GDM1 (cell line): ENCODE results near the gene SNIP1.
"Not testable (repeated sequence)": the region's sequence is repeated elsewhere in the genome, so short reads cannot be mapped to it uniquely, and the experiment has no call there.

Source experiments
- DNase-seq: peaks from one replicate; lab custom pipeline; 2025; lab: John Stamatoyannopoulos, UW

The SNIP1 gene, protein sequence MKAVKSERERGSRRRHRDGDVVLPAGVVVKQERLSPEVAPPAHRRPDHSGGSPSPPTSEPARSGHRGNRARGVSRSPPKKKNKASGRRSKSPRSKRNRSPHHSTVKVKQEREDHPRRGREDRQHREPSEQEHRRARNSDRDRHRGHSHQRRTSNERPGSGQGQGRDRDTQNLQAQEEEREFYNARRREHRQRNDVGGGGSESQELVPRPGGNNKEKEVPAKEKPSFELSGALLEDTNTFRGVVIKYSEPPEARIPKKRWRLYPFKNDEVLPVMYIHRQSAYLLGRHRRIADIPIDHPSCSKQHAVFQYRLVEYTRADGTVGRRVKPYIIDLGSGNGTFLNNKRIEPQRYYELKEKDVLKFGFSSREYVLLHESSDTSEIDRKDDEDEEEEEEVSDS

DNA sequence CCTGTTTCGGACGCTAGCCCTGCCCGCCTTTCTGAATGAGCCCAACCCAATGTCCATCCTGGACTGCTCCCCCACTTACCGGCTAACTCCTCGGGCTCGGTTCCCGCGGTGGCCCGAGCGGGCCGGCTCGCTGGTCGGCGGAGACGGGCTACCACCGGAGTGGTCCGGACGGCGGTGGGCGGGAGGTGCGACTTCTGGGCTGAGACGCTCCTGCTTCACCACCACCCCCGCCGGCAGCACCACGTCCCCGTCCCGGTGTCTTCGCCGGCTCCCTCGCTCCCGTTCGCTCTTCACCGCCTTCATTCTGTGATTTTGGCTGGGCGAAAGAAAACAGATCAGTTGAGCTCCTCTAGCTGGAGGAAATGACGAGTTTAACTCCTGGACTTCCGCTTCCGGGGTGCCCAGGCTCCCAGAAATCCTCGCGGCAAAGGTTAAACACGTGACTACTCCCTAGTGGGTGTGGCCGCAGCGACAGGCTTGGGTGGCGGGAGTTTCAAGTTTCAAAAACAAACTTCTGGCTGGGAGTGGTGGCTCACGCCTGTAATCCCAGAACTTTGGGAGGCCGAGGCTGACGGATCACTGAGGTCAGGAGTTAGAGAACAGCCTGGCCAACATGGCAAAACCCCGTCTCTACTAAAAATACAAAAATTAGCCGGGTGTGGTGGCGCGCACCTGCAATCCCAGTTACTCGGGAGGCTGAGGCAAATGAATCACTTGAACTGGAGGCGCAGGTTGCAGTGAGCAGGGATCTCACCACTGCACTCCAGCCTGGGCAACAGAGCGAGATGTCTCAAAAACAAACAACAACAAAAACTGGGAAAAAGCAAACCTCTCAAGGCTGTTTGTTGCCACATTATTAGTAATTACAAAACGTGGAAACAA lies at the start of gene SNIP1:
Gene SNIP1, minus strand, starts transcription at position 367 of the 882 bp plus-strand sequence. Its CDS starts 64 bp downstream, at position 303.
- peak; percentile 73 for DNase-seq

DNA sequence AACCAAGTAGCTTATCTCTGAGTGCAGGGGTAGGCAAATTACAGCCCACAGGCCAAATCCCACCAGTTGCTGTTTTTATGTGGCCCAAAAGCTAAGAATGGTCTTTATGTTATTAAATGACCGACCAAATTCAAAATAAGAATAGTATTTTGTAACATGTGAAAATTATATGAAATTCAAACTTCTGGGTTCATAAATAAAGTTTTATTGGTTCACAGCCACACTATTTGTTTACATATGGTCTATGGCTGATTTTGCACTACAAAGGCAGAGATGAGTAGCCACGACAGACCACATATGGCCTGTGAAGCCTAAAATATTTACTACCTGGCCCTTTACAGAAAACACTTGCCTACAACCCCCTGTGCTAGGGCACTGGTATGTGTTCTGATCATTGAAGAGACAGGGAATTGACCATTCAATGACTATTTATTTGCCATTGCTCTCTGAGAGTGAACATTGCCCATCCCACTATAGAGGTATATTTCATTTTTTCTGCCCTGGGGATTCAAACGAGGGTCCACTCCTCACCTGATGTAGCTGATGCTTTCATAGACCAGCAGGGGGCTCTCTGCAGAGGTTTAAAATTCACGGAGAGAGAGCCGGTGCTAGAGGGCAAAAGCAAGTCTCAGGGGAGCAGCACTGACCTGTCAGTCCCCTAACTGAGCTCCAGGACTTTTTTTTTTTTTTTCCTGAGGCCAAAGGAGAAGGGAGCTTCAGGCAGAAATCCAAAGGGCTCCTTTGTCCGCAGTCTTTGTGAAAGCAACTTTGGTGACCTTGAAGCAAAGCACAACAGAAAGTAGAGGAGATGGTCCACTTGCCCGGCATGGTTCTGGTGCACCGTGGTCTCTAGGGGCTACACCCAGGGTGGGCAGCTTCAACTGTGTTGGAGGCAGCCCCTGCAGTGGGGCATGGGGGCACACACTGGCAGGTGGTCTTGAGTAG lies 48.9 kb upstream of the SNIP1 start:
- no peak for DNase-seq

DNA sequence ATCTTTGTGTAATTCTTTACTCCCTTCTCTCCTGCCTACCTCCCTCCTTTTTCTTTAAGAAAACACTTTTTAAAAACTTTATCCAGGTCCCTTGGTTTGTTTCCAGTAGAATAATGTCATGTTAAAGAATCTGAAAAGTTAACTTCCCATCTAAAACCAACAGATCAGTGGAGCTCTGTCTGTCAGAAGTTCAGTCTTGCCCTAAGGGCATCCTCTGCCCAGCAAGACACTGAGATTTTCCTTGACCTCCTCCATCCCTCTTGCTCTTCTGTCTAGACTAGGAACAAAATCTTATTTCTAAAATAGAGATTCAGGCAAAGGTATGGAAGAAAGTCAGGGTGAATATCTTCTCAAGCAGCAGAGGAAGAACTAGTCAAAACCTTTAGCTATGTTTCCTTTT lies 47.3 kb upstream of the SNIP1 start:
- no peak for DNase-seq

DNA sequence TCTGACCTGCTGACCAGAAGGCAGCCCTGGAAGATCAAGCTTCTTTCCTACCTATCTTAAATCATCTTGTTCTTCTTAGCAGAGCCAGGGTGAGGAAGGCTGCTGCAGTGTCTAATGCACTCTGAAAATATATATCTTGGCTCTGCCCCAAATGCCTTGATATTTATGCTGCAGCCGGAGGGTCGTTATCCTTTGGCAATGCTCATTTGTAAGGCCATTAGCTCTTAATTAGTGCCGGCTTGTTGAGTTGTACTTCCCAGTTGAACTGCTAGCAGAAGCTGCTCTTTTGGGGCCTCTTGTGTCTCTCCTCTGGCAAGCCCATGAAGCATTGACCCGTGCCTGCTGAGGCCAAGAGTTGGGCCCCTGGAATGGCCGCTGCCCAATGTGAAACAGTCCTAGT lies 45.8 kb upstream of the SNIP1 start:
- no peak for DNase-seq

DNA sequence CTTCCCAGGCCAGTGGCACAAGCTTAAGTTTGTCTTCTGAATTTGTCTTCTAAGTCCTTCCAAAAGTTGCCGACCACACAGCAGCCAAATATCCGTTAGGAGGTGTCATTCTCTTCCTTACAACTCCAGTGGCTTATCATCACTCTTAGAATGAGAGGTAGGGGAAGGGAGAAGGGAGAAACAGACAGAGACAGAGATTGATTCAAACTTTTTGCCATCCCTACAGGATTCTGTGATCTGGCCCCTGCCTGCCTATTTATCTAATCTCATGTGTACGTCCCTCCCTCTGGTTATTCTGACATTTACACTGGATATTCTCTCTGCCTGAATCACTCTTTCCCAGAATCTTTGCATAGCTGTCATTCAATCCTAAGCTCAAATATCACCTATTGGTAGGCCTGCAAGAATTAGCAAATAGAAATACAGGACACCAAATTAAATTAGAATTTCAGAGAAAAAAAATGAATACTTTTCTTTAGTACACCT lies 42.1 kb upstream of the SNIP1 start:
- no peak for DNase-seq

DNA sequence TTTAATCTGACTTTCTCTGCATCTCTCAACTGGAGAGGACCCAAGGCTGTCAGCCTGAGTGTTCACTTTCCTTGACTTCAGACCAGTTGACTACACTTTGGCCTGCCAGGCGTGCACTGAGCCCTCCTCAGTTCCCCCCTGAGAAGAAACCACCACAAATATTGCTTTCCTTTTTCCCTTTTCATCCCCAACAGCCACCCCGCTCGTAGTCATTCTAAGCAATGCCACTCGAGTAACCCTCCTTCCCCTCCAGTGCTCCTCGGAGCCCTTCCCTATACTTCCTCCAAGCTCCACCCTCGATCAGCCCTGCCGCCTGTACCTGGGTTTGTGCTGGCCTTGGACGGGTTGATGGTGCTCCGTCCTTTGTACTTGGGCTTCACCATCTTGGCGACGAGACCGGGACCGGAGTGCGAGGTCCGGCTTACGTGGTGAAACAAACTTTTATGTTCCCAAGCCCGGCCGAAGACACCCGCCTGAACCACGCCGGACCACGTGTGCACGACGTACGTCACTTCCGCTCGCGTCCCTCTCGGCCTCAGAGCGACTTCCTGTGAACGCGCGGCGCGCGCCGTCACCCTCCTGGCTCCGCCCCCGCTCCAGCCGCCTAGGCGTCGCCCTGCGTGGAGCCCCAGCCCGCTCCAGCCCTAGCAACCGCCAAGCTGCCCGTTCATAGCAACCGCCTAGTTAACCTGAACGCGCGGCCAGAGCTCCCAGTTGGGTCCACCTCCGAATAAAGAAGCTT lies 41.5 kb upstream of the SNIP1 start, which contains the start of gene GNL2:
Gene GNL2, minus strand, starts transcription at position 498 of the 742 bp plus-strand sequence. Its CDS starts 115 bp downstream, at position 383.
- DNase-seq: peak; percentile 91

DNA sequence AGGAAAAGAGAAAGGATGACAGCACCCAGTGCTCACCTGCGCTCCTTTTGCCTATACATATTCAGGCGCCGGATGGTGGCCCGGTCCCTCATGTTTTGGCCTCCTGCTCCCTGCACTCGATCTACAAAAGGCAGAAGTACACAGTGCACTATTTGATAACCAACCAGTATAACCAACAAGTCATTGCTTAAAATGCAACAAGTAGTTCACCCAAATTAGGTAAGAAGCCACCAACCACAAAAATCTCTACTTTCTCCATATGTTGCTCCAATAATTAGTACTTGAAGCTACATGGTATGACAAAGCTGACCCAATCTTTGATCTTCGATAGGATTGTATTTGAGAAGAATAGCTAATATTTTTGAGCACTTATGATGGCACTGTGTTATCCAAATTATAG lies 39.6 kb upstream of the SNIP1 start:
- no peak for DNase-seq

DNA sequence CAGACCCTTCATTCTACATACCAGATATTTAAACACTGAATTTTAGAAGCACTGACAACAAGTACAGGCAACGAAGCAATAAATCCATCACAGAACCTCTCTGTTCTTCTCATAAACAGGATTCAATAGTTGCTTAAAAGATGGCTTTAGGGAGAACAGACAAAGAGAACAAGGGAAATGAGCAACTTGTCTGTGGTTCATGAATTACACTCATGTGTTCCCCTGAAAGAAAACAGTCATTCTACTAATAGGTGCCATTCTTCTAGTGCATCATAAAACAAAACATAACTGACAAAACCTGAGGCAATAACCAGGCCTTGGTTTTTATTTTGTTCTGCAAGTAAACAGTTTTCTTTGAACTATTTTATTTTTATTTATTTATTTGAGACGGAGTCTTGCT lies 34.8 kb upstream of the SNIP1 start:
- DNase-seq: no peak

DNA sequence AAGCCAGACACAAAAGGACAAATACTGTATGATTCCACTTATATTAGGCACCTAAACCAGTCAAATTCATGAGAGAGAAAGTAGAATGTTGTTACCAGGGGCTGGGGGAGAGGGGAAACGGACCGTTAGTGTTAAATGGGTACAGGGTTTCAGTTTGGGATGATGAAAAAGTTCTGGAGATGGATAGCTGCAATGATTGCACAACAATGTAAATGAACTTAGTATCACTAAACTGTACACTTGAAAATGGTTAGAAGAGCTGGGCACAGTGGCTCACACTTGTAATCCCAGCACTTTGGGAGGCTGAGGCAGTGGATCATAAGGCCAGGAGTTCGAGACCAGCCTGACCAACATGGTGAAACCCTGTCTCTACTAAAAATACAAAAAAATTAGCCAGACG lies 30.5 kb upstream of the SNIP1 start:
- not testable (repeated sequence) for DNase-seq

DNA sequence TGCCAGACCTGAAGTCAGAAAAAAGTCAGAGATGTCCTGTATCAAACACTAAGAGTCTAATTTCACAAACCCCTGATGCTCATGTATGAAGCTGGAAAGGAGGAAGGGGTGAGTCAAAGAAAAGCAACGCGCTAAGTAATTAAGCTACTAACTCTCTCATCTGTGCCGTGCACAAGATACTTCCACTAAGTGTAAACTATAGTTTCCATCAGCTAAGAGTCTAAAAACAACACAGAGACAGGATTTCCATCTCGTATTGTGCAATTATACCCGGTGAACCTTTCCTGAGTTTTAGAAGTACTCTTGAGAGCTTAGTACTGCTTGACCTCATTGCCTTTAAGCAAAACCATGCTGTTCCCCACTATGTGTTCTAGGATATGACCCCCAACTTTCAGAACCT lies 21.6 kb upstream of the SNIP1 start:
- no peak for DNase-seq

DNA sequence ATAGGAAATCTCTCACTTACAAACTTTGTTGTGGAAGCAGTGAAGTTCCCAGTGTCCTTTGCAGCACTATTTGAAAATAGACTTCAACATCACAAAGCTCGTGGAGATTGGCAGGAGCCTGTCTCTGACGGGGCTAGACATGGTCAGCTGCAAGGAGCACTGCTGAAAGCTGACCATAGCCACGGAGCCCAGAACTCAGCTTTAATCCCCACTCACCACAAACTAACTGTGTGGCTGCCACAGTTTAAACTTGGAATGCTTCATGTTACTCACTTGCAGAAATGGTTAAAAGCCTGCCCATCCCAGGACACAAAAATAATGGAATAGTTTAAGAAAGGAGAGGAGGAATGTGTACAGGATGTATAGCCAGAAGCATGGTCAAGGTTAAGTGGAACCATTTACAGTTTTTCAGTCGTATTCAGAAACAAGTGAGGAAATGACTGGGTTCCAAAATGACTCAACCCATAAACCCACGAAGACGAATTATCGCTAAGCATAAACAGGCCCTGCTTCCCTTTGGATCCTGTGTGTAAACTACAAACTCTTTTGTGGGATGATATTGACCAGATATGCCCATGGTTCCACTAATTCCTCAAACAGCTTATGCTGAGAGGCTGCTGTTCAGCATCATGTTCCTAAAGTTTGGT lies 20.9 kb upstream of the SNIP1 start:
- no peak for DNase-seq

DNA sequence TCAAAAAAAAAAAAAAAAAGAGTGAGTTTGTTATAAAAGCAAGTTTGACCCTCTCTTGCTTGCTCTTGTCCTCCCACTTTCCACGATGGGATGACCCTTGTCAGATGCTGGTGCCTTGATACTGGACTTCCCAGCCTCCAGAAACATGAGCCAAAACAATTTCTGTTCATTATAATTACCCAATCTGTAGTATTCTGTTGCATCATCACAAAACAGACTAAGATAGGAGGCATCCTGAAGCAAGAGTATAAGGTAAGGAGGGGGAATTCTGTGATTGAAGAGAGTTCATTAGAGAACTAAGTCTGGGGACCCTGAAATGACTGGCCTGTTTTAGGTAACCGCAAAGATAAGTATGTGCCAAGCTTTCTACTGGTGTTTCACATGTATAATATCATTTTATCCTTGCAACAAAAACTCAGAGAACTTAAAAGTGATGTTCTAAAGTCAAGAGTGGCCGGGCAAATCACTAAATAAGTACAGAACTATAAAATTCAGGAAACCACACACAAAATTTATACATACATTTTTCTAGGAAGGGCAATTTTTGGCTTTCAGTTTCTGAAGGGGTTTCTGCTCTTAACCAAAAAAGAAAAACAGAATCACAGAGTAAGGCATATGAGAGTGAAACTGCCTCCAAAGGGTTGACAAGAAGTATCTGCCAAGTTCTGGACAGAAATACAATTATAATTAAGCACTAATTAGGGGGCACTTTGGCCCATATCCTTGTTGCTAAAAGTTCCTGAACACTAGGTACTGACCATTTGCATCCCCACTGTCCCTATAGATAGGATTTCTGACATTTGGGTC lies 16.6 kb upstream of the SNIP1 start:
- no peak for DNase-seq

DNA sequence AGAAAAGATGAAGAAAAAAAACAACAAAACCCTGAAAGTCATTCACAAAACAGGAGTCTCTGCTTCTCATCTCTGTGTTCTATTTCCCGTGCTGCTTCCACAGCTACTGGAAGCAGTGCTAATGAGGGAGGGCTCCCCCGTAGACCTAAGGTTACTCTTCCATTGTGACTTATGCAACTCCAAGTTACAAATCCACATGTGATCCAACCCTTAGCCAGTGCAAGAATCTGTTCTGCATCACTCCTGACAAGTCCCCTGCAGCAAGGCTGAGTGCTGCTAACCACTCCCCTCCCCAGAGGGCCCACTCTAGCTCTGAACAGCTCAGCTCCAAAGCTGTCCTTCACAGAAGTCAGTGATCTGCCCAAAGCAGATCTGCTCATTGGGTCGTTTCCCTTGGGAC lies 12.9 kb upstream of the SNIP1 start:
- no peak for DNase-seq

DNA sequence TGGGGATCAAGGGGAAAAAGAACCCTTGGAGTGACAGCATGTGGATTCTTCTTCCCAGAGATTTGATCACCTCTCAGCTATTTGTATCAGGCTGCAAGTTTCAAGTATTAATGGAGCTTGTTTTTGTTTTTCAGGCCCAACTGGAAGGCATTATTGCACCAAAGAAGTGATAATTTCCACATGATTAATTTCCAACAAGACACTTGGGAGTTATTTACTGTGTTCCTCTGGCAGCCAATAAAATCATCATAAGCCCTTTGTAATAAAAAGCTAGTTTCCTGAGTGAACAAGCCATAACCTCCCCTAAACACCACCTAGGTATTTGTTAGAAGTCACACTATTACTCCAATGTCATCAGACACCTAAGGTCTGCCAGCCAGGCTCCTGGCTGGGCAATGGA lies 10.8 kb upstream of the SNIP1 start:
- no peak for DNase-seq

DNA sequence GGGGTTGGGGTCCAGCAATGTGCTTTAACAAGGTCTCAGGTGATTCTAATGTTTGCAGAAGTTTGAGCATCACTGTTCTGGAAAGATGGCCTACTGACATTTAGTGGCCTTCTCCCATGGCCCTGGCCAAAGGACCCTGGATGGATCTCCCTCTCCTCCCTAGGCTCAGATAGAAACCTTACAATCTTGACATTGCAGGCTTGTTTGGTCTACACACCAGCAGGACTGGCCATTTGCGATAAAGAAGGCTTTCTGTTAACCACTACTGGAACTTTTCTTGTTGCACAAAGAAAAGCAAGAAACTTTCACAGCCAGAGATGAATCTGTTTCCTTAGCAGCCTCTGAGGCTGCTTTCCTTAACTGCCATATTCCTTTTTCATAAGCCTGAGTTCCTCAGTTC lies 8.9 kb upstream of the SNIP1 start:
- DNase-seq: no peak

DNA sequence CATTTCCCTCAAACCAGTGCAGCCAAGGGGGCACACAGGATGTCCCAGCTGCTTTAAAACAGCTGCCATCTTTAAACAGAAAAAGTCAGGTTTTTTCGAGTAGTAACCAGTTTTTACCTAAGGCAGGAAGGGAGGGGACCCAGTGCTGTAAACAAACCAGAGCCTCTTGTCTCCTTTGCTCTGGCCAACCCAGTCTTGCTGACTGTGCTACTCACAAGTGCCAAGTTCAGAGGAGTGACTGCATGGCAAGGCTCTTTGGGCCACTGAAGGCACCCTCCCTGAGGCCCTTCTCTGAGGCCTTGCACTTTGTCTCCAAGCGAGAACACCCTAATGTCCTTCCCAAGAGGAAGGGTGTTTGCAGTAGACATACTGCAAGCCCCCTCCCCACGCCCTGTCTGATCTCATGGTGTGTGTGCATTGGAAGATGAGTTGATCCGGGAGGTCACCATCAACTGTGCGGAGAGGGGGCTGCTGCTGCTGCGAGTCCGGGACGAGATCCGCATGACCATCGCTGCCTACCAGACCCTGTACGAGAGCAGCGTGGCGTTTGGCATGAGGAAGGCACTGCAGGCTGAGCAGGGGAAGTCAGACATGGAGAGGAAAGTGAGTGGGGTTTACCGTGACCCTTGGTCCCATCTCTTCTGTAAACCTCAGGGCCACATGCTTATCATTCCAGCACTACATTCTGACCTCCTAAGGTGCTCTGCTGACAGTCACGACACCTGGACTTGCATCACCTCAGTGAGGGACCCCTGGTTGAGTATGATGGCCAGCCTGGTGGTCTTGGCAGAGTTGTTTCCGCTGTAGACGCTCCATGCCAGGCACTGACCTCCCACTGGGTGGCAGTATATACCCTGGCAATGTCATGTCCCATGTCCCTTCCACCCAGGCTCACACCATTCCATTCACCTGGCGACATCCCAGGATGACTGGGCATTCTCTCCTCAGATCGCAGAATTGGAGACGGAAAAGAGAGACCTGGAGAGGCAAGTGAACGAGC lies 7.3 kb upstream of the SNIP1 start:
- DNase-seq: no peak

DNA sequence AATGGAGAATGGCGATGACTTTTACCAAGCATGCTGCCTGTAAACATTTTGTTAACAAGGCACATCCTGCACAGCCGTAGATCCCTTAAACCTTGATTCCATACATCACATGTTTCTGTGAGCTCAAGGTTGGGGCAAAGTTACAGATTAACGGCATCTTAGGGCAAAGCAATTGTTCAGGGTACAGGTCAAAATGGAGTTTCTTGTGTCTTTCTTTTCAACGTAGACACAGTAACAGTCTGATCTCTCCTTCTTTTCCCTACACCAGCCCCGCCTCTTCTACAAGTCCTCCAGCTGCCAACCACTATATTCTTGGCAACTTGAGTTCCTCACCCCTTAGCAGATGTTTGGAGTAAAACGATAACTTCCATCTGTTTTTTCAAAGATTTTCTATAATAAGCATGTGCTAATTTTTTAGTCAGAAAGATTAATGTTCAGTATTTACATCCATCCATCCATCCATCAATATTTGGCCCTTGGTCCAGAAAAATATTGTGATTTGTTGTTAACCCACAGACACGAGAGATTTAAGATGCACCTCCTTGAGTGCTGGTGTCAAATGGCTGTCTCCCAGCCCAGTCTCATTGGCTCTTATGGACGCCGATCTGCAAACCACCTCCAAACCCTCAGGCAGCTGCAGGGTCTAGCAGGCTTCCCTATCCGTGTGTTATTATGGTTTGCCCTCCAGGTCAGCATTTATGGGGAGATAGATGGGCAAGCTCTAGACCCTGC lies 6.5 kb upstream of the SNIP1 start:
- DNase-seq: no peak

DNA sequence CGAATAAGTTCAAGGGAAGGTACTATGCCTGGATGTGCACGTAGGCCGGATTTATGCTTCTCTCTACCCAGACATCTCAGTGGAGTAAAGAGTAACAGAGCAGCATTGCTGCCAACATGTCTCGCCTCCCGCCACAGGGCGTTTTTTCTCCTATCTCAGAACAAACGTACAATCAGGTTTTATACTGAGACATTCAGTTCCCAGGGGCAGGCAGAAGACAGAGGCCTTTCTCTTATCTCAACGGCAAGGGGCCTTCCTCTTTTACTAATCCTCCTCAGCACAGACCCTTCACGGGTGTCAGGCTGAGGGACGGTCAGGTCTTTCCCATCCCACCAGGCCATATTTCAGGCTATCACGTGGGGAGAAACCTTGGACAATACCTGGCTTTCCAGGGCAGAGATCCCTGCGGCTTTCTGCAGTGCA lies 5.9 kb upstream of the SNIP1 start:
- DNase-seq: not testable (repeated sequence)
